ENCODE results near the gene SCUBE2. TPM values are rescaled to one million over a fixed set of nuclear protein-coding genes. Genes with fewer than 3 reads are reported as not detected.

Gene SCUBE2
- total and polyA plus RNA-seq, 2 donors (not counting 3 experiments of a cell fraction or from before 2014, with no cell fraction given), result 0.55 to 3.5 TPM

- Histone ChIP-seq H3K9me1 (replicated peaks; ENCODE audit: control insufficient read depth, extremely low read depth, insufficient read depth, low read length) (no peaks in the 10 kb centered on the region), H3K4me2 (ENCODE audit: insufficient read depth, low read length) (no peak overlapping the region), H3K27ac (ENCODE audit: insufficient read depth, low read depth, low read length) (no peak overlapping the region), H3K4me1 (ENCODE audit: control insufficient read depth, extremely low read depth, insufficient read depth, low read length) (no peaks in the 10 kb centered on the region), H3K36me3 (ENCODE audit: control insufficient read depth in 2 of 2, extremely low read depth in 1 of 2, insufficient read depth in 2 of 2, low read length in 2 of 2) (no peaks in the 10 kb centered on the region), H4K20me1 (replicated peaks; ENCODE audit: control insufficient read depth, extremely low read depth, insufficient read depth, low read length) (no peaks in the 10 kb centered on the region), H3K9ac (replicated peaks; ENCODE audit: extremely low read depth, insufficient read depth, low read length) (no peak overlapping the region), H3K27me3 (ENCODE audit: control insufficient read depth in 2 of 2, insufficient read depth in 2 of 2, low read length in 2 of 2) (peaks cover 2 to 3% of the 10 kb centered on the region in 2 experiments), H2AFZ (ENCODE audit: low read depth, low read length) (no peak overlapping the region), H3K9me3 (replicated peaks; ENCODE audit: control insufficient read depth, insufficient read depth, low read length) (no peaks in the 10 kb centered on the region), H3K4me3 (replicated peaks in 1 of 3; ENCODE audit: insufficient read depth in 1 of 3, low read depth in 1 of 3, low read length in 3 of 3) (no peak overlapping the region), H3K79me2 (ENCODE audit: control insufficient read depth, insufficient read depth, low read length) (no peaks in the 10 kb centered on the region)
- TF ChIP-seq EZH2 (IDR thresholded peaks at IDR 0.05; ENCODE audit: borderline replicate concordance, low read depth, low read length, severe bottlenecking) (no peak), FOS (IDR thresholded peaks at IDR 0.05; ENCODE audit: borderline replicate concordance, insufficient read depth, low read length) (no peak)
- TF ChIP-seq, protein P1, sequence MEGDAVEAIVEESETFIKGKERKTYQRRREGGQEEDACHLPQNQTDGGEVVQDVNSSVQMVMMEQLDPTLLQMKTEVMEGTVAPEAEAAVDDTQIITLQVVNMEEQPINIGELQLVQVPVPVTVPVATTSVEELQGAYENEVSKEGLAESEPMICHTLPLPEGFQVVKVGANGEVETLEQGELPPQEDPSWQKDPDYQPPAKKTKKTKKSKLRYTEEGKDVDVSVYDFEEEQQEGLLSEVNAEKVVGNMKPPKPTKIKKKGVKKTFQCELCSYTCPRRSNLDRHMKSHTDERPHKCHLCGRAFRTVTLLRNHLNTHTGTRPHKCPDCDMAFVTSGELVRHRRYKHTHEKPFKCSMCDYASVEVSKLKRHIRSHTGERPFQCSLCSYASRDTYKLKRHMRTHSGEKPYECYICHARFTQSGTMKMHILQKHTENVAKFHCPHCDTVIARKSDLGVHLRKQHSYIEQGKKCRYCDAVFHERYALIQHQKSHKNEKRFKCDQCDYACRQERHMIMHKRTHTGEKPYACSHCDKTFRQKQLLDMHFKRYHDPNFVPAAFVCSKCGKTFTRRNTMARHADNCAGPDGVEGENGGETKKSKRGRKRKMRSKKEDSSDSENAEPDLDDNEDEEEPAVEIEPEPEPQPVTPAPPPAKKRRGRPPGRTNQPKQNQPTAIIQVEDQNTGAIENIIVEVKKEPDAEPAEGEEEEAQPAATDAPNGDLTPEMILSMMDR (IDR thresholded peaks at IDR 0.05; ENCODE audit: extremely low read depth in 1 of 2, insufficient read depth in 1 of 2, low read depth in 1 of 2, low read length in 2 of 2), result peak in 1 of 2 donors; percentile 14
- TF ChIP-seq, protein P2, sequence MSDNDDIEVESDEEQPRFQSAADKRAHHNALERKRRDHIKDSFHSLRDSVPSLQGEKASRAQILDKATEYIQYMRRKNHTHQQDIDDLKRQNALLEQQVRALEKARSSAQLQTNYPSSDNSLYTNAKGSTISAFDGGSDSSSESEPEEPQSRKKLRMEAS (IDR thresholded peaks at IDR 0.05; ENCODE audit: insufficient read depth, insufficient read length), result no peak
- no peak for DNase-seq (ENCODE audit: low read depth, low spot score)
- ChIA-PET CTCF (interaction anchor here (0.7 to 1.3 kb wide), 5 partner anchors 12 to 77 kb away, joined by 3 to 4 read pairs (median 3); no protein-coding TSS in a partner anchor), POLR2A (no interaction called here)
- no TSS peak for BruUV-seq (replicated peaks)
- no peak for FAIRE-seq
- dilution Hi-C loops (cut with MboI; ENCODE audit: extremely low pct_ligation_motif_present, low sequenced_read_pairs), result no loop called here
- intact Hi-C loops (cut with micrococcal nuclease), result no loop called here
Measured at GRCh38 chr11:9060700-9061111, 30.7 kb downstream of the SCUBE2 start.

- no peaks in the 10 kb centered on the region for H3K79me2 ChIP-seq (ENCODE audit: control insufficient read depth, insufficient read depth, low read length)
- FAIRE-seq (no peak), DNase-seq (ENCODE audit: low read depth, low spot score) (no peak)
- intact Hi-C loops (cut with micrococcal nuclease), result no loop called here
- H2AFZ ChIP-seq (ENCODE audit: low read depth, low read length), result no peak overlapping the region
- no peaks in the 10 kb centered on the region for H3K36me3 ChIP-seq (ENCODE audit: control insufficient read depth in 2 of 2, extremely low read depth in 1 of 2, insufficient read depth in 2 of 2, low read length in 2 of 2)
- dilution Hi-C loops (cut with MboI; ENCODE audit: extremely low pct_ligation_motif_present, low sequenced_read_pairs), result no loop called here
- H3K4me2 ChIP-seq (ENCODE audit: insufficient read depth, low read length), result no peak overlapping the region
- no peaks in the 10 kb centered on the region for H4K20me1 ChIP-seq (replicated peaks; ENCODE audit: control insufficient read depth, extremely low read depth, insufficient read depth, low read length)
- CTCF ChIA-PET, result interaction anchor here (0.8 to 1.3 kb wide), 2 partner anchors 34 to 78 kb away, joined by 3 to 4 read pairs; no protein-coding TSS in a partner anchor
- H3K9me3 ChIP-seq (replicated peaks; ENCODE audit: control insufficient read depth, insufficient read depth, low read length), result no peaks in the 10 kb centered on the region
- H3K9me1 ChIP-seq (replicated peaks; ENCODE audit: control insufficient read depth, extremely low read depth, insufficient read depth, low read length), result no peaks in the 10 kb centered on the region
- H3K4me3 ChIP-seq (replicated peaks in 1 of 3; ENCODE audit: insufficient read depth in 1 of 3, low read depth in 1 of 3, low read length in 3 of 3), result no peak overlapping the region
- no TSS peak for BruUV-seq (replicated peaks)
- H3K4me1 ChIP-seq (ENCODE audit: control insufficient read depth, extremely low read depth, insufficient read depth, low read length), result no peaks in the 10 kb centered on the region
- POLR2A ChIA-PET, result no interaction called here
- no peak overlapping the region for H3K27ac ChIP-seq (ENCODE audit: insufficient read depth, low read depth, low read length)
- peaks cover 2 to 3% of the 10 kb centered on the region in 2 experiments for H3K27me3 ChIP-seq (ENCODE audit: control insufficient read depth in 2 of 2, insufficient read depth in 2 of 2, low read length in 2 of 2)
- H3K9ac ChIP-seq (replicated peaks; ENCODE audit: extremely low read depth, insufficient read depth, low read length), result no peak overlapping the region
- TF ChIP-seq EZH2 (IDR thresholded peaks at IDR 0.05; ENCODE audit: borderline replicate concordance, low read depth, low read length, severe bottlenecking) (no peak), GATA2 (IDR thresholded peaks at IDR 0.05; ENCODE audit: insufficient read depth, insufficient read length, low read depth, low read length) (no peak), POLR2A (IDR thresholded peaks at IDR 0.05; ENCODE audit: low read depth, low read length) (no peak), POLR2AphosphoS5 (IDR thresholded peaks at IDR 0.05; ENCODE audit: insufficient read depth, low read depth, low read length) (no peak), JUN (IDR thresholded peaks at IDR 0.05; ENCODE audit: borderline replicate concordance, insufficient read depth, insufficient read length, low read depth) (no peak), MYC (IDR thresholded peaks at IDR 0.05; ENCODE audit: low read depth, low read length) (no peak), FOS (IDR thresholded peaks at IDR 0.05; ENCODE audit: borderline replicate concordance, insufficient read depth, low read length) (no peak)
- TF ChIP-seq, protein P1 (IDR thresholded peaks at IDR 0.05; ENCODE audit: extremely low read depth in 1 of 2, insufficient read depth in 1 of 2, low read depth in 1 of 2, low read length in 2 of 2), result no peak
- TF ChIP-seq, protein P2 (IDR thresholded peaks at IDR 0.05; ENCODE audit: insufficient read depth, insufficient read length), result no peak
Measured at GRCh38 chr11:9059406-9059805, 32.0 kb downstream of the SCUBE2 start.
